Activated CD8-positive, alpha-beta memory T cell treated with anti-CD3 and anti-CD28 coated beads for 24 hours (primary cell): ENCODE data around the gene BACH2.

Source experiments
- DNase-seq: peaks from one replicate; pipeline ENCODE4 v3.0.0-alpha.2; 2020

The BACH2 gene

DNA sequence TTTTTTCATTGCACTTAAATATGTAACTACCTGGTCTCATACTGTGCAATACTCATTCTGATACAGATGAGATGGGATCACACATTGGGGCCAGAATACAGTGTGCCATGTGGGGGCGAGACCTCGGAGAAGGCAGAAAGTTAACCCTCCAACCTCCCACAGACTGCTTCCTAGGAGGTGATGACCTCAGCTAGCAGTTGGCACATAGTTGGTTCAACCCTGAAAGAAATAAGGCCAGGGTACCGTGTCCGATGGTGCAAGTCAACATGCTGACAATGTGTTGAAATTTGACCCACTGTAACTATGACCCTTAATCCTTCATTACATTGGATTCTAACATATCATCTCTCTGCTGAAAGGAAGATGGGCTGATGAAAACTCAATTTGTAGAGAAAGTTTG lies 340.5 kb downstream of the BACH2 start:
- DNase-seq, result no peak

DNA sequence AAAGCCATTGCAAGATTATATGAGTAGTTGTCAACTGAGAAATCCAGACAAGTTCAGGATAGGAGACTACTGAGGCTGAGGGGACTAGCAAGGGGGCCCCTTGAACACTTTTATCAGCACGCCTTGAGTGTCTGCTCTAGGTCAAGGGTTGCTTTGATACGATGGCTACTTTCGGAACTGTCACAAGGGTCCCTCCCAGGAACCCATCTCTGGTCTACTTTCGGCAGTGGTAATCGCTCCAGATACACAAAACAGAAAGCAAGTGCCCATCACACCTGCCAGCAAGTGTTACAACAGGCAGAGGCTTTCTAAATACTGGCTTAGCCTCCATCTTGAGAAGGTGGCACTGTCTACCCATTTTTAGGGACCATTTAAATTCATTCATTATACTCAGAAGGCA lies 341.3 kb downstream of the BACH2 start:
- DNase-seq, result no peak

DNA sequence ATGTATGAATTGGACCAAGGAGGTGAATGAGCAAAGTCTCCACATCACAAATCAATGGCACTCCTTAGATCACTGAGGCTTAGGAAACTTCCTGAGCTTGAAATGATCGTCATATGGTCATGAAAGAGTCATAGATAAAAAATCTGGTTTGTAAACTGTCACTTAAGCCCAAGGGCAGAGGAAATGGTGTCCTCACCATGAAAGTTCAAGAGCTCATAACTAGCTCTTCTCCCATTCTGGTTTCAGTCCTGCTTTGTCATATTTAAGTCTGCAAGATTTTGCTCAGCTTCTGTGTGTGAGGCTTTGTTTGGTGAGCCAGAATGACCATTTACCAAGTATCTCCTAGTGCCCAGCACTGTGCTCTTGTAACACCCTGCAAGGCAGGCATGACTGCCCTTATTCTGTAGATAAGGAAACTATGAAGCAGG lies 341.9 kb downstream of the BACH2 start:
- no peak for DNase-seq

DNA sequence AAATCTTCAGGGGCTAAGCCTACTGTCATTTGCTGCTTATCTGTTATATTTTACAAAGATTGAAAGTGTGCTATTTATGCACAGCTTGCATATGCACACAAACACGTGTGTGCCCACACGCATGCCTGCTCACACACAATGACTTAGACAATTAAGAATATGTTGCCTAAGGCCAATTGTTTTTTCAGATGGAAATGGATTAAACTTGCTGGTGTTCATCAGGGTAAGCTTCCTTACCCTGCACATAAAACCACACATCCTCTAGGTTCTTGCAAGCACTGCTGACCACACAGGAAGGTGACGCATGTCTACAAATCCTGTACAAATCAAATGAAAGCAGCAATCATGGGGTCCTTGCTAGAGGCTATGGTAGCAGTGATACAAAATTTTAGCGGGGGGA lies 344.0 kb downstream of the BACH2 start:
- peak; percentile 66 for DNase-seq

DNA sequence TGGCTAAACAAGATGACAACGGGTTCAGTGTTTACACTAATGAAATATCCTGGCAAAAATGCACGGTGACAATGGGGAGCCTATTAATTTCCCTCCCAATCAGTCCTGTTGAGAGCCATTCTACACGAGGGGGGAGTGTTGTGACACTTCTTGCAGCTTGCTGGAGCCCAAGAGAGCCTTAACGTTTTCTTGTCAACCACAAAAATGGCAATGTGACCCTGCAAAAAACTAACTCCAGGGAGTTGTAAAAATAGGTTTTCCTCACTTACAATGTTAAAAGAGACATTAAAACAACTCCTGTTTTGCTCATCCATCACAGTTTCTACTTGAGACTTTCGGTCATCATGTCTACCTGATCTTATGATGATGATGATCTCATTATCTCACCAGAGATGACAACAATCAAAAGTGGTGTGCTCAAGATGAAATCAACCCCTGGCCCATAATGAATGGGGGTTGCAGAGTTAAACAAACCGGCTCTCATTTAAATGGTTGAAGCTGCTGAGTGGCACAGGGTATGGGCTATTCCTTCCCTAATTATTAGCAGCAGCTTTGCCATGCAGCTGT lies 344.5 kb downstream of the BACH2 start:
- DNase-seq, result no peak

DNA sequence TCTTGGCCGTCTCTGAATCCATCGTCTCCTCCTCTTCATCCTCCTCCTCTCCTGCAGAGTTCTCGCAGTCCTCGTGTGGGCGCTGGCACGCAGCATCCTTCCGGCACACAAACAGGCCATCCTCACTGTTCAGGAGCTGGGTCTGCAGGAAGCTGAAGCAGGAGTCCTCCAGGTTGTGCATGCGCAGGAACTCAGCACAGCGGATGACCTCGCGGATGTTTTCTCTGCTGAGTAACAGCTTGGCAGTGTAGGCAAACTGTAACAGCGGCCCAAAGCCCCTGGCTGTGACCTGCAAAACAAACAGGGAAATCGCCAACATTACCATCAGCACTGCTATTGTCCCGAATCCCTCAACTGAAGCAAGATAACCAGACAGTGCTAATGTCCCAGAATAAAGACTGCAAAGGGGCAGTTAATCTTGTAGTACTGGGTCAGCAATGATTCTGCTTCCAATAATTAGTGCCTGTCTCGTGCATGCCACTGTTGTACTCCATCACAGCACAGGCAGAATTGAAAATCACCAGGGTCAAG lies 345.0 kb downstream of the BACH2 start:
- peak; percentile 49 for DNase-seq

DNA sequence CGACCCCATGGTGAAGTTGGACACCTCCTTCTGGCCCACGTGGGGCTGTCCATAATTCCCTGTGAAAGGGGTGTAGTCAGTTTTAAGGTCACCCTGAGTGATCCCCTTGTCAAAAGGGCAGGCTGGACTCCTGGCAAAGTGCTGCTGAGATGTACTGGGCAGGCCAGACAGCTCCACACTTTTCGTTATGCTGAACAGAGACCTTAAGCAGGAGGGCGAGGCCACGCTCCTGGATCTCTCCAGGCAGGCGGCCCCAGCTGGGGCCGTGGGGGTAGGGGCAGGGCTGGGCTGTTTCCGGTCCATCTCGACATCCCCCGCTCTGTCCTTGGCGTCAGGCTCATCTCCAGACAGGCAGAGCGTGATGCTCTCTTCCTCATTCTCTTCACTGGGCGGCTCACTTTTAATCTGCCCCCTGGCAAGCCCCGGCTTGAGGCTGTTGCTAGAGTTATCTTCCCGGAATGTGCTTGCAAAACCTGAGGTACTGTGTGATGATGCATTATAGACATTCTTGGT lies 345.7 kb downstream of the BACH2 start:
- no peak for DNase-seq

DNA sequence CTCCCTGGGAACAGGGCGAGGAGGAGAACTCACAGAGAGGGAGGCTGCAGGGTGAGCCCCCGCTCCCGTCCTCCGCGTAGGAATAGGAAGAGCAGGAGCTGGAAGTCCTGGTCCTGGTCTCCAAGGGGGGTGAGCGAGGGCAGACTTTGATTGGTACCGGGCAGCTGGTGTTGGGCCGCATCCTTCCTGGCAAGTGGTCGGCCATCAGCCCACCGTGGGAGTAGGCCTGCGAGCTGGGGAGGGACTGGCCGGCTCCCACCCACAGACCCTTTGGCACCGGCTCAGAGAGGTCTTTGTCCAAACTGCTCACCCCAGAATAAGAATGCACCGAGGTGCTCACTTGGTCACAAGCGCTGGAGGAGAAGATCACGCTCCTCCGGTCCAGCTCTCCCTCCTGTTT lies 346.2 kb downstream of the BACH2 start:
- peak; percentile 53 for DNase-seq

DNA sequence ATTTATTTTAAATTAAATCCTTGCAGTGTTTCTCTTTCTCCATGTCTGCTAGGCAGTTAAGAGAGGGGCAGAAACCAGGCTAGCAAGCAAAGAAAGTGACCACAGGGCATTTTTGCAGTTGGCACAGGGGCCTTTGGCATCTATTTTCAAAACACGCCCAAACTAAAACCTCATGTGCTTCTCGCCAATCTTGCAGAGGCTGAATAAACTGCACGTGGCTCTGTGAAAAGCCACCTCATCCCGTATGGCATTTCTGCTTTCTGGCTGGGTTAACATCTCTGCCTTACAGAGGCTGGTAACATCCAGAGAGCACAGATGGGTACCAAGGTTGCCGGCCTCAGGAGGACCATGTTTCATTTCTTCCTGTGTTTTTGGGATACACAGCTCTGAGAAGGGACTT lies 347.8 kb downstream of the BACH2 start:
- no peak for DNase-seq

DNA sequence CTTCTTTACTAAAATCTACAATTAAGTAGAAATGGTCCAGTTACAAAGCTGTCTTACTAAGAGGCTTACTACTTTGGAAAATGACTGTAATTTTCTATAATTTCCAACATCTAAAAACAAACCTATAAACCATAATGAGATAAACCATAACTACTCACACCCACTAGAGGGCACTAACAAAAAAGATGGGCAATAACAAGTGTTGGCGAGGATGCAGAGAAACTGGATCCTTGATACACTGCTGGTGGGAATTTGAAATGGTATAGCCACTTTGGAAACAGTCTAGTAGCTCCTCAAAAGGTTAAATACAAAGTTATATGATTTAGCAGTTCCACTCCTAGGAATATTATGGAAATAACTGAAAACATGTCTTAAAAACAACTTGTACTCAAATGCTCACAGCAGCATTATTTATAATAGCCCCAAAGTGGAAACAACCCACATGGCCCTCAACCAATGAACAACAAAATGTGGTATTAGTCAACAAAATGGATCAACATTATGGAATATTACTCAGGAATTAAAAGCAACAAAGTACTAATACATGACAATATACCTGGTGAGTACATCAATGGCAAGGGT lies 351.7 kb downstream of the BACH2 start:
- no peak for DNase-seq

DNA sequence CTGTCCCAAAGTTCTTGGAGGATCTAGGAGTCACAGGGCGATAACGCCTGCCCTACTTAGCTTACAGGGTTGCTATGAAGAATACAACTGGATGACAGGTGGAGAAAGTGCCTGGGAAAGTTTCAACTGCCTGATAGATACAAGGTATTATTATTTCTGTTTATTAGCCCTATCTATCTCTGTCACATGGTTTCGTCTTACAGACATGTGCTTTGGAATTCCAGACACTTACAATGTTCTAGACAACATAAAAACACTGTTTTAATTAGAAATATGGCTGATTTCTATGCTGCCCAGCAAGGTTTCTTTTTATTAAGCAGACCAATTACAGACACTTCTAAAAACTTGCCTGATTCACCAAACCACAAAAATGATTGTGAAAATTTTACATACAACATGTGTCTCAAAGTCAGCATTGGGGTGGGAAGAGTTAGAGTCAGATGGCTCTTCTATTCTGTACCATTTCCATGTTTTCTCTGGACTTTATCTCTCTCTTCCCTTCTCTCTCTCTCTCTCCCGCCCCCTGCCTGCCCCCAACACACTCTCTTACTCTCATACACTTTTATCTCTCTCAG lies 352.4 kb downstream of the BACH2 start:
- DNase-seq, result peak; percentile 30

DNA sequence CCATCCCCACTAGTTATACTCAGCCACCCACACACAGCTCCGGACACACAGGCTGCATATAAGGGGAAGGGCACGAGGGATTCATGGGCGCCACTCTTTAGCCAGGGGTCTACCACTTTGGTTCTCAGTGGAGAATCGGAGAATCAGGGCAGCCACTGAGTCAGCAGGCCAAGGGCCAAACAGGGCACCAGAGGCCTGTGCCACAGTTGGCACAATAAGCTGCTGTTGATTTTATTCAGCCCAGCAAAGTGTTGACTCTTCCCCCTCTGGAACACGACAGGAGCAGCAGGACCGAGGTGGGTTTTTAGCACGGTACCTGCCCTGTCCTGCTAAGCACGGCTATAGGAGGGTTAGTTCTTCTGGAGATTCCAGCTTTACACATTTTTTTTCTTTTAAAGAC lies 354.0 kb downstream of the BACH2 start:
- DNase-seq, result peak; percentile 57

DNA sequence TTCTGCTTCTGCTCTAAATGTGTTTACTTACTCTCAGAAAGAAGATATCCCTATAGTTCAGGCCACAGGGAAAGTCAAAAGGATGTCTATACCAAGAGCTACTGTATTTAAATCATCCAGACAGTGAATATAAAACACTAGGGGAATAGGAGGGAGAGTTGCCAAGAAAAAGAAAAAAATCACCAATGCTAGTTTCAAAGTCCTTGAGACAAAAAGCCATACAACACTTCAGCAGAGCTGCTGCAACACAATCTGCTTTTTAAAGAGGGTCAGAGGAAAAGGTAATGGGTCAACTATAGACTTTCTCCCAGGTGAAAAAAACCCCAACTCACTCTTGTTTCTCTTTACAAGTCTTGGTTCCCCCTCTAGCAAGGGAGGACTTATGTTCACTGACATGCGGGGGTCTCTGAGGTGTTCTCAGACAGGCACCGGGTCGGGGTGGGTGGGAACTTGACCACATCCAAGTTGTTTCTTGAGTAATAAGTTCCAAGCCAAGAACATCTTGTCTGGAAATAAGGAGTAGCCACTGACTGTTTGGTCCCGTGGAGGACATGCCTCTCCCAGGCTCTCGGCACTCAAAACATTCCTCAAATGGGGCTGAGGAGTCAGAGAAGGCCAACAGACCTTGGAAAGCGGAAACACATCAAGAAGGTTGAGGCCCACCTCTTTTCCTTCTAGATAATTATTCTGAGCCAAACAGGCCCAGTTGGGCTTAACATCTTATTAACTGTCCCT lies 354.7 kb downstream of the BACH2 start:
- peak; percentile 53 for DNase-seq

DNA sequence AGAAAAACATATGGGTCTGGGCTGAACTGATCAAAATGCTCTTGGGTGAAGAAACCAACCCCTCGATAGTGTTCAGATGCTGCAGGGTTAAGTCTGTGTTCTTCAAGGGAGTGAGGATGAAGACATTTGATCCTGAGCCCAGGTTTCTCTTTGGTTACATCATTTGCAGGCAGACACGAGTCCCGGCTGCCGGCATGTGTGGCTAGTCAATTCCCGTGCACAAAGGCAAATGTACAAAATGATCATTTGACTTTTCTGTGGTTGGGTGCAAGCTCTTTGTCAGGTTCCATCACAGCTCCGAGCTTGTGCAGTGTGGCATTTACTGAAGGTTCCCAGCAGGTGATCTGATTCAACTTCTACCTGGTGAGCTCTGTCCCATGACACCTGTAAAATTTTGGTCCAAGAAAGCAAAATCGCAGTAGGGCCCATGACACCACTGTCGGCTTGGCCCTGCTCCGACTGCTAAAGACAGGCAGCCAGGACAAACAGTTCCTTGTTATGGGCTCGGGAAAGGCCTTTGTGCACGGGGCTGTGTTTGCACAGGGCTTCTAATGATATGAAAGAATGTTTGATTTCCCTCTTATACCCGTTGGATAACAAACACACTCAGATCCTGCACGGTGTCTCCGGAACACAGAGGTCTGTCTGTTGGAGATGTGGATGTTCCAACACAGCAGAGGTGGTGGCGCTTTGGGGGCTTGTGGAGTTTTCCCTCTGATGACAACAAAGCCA lies 355.4 kb downstream of the BACH2 start:
- DNase-seq, result peak; percentile 55

DNA sequence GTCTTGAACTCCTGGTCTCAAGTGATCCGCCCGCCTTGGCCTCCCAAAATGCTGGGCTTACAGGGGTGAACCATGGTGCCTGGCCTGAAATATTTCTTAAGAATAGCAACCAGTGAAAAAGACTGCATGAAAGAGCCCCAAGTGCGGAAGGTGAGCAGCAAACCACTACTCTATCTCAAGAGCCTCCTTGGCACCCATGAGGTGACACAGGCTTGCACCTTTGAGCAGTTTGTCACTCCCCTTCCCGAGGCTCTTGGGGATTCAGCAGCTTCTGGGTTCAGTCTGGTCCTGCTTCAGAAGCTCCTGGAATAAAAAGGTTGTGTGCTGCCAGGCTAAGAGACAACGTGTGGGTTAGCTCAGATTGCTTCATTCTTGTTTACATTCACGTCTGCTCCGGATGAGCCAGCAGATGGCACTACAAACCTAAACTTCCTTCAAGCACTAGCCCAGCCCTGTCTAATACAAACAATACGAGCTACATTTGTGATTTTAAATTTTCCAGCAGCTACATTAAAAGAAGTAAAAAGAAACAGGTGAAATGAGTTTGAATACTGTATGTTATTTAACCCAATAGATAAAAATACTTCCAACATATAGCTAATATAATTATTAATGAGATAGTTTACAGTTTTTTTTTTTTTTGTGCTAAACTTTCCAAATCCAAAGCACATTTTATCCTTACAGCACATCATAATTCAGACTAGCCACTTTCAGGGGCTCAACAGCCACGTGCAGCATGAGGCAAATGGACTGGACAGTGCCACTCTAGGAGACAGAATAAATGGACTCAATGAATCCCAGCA lies 356.2 kb downstream of the BACH2 start:
- DNase-seq, result peak; percentile 75

DNA sequence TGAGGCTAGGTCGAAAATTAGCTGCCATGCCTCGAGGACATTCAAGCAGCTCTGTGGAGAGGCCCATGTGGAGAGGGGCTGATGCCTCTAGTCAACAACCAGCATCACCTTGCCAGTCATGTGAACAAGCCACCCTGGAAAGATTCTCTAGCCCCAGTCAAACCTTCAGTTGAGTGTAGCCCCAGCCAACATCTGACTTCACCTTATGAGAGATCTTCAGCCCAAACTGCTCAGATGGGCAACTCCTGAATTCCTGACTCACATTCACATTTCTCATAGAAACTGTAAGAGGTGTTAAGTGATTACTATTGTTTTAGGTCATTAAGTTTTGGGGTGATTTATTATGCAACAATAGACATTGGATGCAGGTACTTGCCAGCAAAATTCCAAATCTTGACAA lies 357.5 kb downstream of the BACH2 start:
- peak; percentile 53 for DNase-seq

DNA sequence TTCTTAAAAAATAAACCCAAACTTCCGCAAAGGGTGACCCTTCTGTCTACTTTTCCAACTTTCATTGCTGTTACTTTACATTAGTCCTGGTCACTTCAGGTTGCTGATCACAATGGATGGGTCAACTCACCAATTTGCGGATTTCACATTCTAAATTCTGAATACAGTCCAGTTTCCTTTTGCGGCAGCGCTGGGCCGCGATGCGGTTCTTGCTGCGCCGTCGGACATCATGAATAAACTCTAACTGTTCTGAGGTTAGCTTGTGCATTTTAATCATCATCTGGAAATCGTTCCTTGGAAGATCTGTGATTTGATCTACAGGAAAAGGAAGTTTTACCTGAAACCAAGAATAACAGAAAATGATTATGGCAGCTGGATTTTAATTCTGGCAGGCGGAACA lies 358.6 kb downstream of the BACH2 start:
- no peak for DNase-seq

DNA sequence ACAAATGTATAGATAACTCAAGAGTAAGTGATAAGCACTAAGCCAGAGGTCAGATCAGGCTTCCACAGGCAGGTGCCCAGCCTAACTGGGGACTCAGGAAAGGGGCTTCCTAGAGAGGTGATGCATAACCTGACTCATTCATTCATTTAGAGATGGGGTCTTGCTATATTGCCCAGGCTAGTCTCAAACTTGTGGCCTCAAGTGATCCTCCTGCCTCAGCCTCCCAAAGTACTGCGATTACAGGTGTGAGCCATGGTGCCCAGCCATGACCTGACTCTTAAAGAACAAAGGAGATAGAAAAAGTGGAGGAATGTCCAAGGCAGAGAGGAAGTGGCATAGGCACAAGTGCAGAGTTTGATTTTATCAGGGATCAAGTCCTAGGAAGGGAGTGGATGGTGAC lies 360.5 kb downstream of the BACH2 start:
- DNase-seq, result peak; percentile 54

DNA sequence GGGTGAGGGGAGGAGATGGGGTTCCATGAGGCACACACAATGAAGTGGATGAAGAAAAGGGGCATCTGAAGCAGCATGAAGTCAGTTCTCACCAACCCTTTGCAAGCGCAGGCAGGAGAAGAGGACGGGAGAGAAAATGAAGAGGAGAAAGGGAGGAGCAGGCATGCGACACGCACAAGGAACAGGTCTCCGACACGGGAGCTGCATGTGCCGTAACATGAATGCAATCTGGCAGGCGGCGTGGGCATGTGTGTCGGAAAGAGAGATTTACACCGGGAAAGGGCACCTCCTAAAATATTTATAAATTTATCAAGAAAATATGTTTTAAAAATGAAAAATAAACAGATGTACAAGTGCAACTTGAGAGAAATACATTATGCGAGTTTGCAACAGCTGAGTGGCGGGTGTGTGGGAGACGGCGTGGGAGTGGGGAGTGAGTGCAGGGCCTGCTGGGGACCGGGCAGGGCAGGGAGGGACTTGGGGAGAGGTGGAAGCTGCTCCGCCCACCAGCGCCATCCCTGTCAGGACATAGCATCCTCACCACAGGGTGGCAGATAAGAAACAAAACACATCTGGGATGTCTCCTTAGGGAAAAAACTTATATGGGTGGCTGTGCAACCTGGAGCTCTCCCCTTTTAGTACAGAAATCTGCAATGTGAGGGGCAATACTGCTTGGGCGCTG lies 361.8 kb downstream of the BACH2 start:
- DNase-seq, result peak; percentile 46

DNA sequence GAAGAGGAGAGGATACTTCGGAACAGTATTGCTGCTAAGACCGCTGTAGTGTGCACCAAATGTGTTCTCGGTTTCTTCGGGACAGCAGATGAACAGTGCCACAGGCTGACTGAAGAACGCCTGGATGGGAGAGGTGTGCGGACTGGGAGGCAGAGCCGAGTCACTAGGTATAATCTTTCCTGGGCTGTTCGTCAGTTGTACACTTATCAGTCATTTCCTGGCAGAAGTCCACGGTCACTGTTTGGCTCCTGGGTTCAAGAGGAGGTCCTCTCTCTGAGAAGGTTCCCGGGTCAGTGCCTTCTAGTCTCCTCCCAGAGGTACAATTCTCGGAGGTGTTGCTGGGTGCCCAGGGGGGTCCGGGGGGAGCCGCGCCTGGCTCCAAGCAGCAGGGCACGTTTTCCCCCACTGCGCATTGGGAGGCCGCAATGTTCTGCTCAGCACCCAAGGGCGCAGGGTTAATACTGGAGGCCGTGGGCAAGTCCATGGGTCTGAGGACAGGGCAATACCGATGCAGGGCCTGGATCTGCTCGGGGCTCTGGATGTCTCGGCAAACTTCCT lies 364.3 kb downstream of the BACH2 start:
- peak; percentile 30 for DNase-seq

DNA sequence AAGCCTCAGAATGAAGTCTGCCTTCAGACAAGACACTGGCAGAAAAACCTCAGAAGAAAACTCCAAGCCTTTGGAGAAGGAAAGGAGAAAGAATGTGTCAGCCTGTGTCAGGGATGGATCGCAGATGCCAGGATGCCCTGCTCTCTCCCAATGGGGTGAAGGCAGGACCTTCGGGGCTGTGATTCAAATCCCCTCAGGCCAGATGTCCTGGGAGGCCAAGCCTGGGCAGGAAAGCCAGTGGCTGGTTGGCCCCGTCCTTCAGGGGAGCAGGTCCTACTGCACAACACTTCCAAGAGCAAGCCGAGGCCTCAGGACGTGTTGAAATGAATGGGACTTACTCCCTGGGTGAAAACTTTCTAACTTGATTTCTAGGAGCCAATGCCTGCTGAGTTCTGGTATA lies 365.9 kb downstream of the BACH2 start:
- DNase-seq, result no peak
